Stimulated activated naive CD8-positive, alpha-beta T cell treated with anti-CD3 and anti-CD28 coated beads, Interleukin-15, Interleukin-2, amounts not matched to agents 100 U/mL and 50 U/mL, for 24 hours (primary cell): ENCODE data around the gene PWWP2B.
A peak's percentile ranks its signal among the peaks of the same experiment; 100 is the strongest.
"Not testable (repeated sequence)": the region's sequence is repeated elsewhere in the genome, so short reads cannot be mapped to it uniquely, and the experiment has no call there.

Experiments used
- ATAC-seq: fragments of 150-1000 bp; cut with Tn5 transposase; one replicate; pipeline ENCODE4 v1.10.0; 2021
- DNase-seq: peaks from one replicate; pipeline ENCODE4 v3.0.0; 2021

PWWP2B gene

GRCh38 chr10:132433671-132434340 lies 36.8 kb downstream of the PWWP2B start:
- no peak for ATAC-seq
- no peak for DNase-seq

DNA sequence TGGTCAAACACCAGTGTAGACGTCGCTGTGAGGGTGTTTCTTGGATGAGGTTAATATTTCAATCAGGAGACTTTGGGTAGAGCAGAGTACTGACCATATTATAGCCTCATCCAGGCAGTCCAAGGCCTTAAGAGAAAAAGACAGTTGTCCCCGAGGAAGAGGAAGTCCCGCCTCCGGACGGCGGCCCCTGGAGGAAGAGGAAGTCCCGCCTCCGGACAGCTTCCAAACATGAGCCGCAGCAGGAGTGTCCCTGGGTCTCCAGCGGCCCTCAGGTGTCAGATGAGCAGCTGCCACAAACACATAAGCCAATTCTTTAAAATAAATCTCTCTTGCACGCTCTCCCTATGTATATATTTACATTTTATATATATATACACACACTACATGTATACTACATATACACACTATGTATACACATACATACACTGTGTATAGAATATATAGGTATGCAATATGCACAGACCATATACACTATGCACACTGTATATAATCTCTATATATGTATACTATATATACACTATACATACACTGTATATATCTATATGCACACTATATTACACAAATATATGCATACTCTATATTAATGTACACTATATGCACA lies 37.5 kb downstream of the PWWP2B start:
- DNase-seq (peak; percentile 79), ATAC-seq (peak; percentile 34)

GRCh38 chr10:132435320-132435719 lies 38.3 kb downstream of the PWWP2B start:
- not testable (repeated sequence) for ATAC-seq, DNase-seq

DNA sequence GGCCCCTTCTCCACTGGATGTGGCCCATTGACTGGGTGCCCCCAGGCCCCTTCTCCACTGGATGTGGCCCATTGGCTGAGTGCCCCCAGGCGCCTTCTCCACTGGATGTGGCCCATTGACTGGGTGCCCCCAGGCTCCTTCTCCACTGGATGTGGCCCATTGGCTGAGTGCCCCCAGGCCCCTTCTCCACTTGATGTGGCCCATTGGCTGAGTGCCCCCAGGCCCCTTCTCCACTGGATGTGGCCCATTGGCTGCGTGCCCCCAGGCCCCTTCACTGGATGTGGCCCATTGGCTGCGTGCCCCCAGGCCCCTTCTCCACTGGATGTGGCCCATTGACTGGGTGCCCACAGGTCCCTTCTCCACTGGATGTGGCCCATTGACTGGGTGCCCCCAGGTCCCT lies 39.1 kb downstream of the PWWP2B start:
- not testable (repeated sequence) for ATAC-seq, DNase-seq

- ATAC-seq: no peak
- no peak for DNase-seq
These were observed 39.9 kb downstream of the PWWP2B start for GRCh38 chr10:132436861-132437410.

GRCh38 chr10:132437541-132437950 lies 40.5 kb downstream of the PWWP2B start:
- ATAC-seq (no peak), DNase-seq (no peak)

GRCh38 chr10:132438091-132439024 lies 41.4 kb downstream of the PWWP2B start:
- no peak for ATAC-seq

GRCh38 chr10:132439025-132439388 lies 42.0 kb downstream of the PWWP2B start:
- no peak for ATAC-seq

More at GRCh38 chr10:132438091-132439024, 41.4 kb downstream of the PWWP2B start:
- no peak for DNase-seq

GRCh38 chr10:132439424-132440163 lies 42.6 kb downstream of the PWWP2B start:
- no peak for DNase-seq
- no peak for ATAC-seq

More at GRCh38 chr10:132439025-132439388, 42.0 kb downstream of the PWWP2B start:
- no peak for DNase-seq

DNA sequence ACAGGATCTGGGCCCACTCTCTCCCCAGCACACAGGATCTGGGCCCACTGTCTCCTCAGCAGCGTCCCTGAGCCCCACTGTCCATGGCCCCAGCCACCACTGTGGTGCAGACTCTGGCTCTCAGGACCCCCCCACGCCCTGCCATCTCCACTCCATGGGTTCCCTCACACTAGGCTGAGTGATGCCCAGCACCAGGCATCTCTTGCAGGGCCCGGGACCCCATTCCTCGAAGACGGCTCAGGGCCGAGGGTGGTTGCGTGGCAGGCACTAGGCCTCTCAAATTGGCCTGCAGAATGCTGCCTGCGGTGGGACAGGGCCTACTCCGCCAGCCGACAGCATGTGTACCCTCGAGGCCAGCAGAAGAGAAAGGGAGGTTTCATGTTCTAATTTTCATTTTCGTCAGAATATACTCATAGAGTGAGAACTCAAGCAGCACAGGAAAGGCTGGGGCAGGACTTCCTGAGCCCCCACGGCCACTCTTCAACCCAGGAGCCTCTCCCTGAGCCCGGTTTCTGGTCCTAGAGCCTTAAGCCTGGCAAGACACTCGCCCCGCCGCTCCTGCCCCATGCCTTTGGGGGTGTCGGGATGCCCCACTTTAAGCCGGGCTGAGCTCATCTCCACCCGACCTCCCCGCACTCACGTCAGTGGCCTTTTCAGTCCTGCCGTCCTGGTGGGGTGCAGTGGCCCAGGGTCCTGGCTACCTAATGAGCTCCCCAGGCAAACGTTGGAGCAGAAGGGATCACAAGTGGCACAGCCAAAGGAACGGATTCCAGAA lies 44.0 kb downstream of the PWWP2B start:
- ATAC-seq: no peak
- DNase-seq: no peak

DNA sequence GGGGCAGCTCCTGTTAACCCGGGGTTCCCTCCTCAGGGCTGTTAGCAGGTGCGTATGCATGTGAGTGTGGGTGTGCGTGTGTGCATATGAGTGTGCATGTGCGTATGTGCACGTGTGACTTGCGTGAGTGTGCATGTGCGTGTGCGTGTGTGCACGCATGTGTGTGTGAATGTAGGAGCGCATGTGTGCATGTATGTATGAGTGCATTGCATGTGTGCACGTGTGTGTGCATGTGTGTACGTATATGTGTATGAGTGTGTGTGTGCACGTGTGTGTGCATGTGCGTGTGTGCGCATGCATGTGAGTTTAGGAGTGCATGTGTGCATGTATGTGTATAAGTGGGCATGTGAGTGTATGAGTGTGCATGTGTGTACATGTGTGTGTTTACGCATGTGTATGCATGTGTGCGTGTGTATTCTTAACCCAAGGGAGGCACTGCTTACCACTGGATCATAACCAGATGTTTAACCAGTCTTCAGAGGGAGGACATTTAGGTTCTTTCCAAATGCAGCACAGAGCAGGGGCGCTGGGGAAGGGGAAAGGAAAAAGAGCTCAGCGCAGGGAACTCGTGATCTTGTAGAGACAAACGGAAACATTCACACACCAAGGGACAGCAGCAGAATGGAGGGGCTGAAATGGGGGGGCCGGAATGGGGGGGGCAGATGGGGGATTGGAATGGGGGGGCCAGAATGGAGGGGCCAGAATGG lies 45.0 kb downstream of the PWWP2B start:
- DNase-seq (no peak), ATAC-seq (no peak)

- ATAC-seq: no peak
- no peak for DNase-seq
These were observed 45.6 kb downstream of the PWWP2B start for GRCh38 chr10:132442636-132443035.

GRCh38 chr10:132443605-132443982 lies 46.6 kb downstream of the PWWP2B start:
- peak; percentile 82 for DNase-seq

DNA sequence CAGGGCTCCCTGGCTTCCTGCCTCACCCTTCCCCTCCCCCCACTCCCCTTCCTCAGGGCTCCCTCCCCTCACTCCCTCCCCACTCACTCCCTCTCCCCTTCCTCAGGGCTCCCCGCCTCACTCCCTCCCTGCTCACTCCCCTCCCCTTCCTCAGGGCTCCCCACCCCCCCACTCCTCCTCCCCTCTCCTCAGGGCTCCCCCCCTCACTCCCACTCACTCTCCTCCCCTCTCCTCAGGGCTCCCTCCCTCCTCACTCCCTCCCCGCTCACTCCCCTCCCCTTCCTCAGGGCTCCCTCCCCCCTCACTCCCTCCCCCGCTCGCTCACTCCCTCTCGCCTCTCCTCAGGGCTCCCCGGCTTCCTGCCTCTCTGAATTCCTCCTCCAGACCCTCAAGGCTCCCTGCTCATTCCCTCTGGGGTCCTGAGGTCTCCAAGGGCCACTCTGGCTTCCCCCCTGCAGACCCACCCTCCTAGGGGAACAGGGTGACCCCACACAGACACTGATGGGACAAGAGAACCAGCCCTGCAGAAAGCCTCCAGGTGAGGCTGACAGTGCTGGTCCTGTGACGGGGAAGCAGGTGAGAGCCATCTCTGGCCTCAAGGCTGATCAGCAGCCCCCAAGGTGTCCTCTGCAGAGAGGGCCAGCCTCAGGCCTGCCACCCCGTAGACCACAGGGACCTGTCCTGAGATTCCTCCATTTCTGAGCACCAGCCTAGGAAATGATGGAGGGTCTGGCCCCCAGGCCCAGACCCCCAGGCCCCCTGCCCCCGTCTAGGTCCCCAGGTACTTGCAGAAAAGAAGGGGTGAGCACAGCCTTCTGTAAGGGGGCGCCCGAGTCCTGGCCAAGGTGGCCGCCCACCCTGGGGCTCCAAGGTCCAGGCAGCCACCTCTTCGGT lies 47.2 kb downstream of the PWWP2B start:
- DNase-seq: no peak
- ATAC-seq: no peak

More at GRCh38 chr10:132443605-132443982, 46.6 kb downstream of the PWWP2B start:
- peak; percentile 36 for ATAC-seq

- ATAC-seq: no peak
- no peak for DNase-seq
These were observed 47.9 kb downstream of the PWWP2B start for GRCh38 chr10:132444877-132445351.

- DNase-seq (no peak), ATAC-seq (no peak)
These were observed 48.7 kb downstream of the PWWP2B start for GRCh38 chr10:132445516-132446194.

GRCh38 chr10:132446195-132446581 lies 49.2 kb downstream of the PWWP2B start:
- no peak for ATAC-seq
- no peak for DNase-seq

GRCh38 chr10:132446661-132447445 lies 49.9 kb downstream of the PWWP2B start:
- DNase-seq (peak; percentile 86), ATAC-seq (peak; percentile 78)
